ENCODE results near the gene TJP3.

TJP3 gene

GRCh38 chr19:3690551-3691371 lies 17.4 kb upstream of the TJP3 start:
- DNase-seq: no peak

GRCh38 chr19:3691372-3691716 lies 16.8 kb upstream of the TJP3 start:
- no peak for DNase-seq

GRCh38 chr19:3691726-3692125 lies 16.5 kb upstream of the TJP3 start:
- DNase-seq: no peak

- no peak for DNase-seq
These were observed 15.8 kb upstream of the TJP3 start for GRCh38 chr19:3692141-3693024.

- DNase-seq: no peak
These were observed 14.9 kb upstream of the TJP3 start for GRCh38 chr19:3693025-3693925.

GRCh38 chr19:3694361-3695123 lies 13.6 kb upstream of the TJP3 start:
- DNase-seq: no peak

GRCh38 chr19:3695124-3695733 lies 13.0 kb upstream of the TJP3 start:
- no peak for DNase-seq

GRCh38 chr19:3695986-3696659 lies 12.1 kb upstream of the TJP3 start:
- DNase-seq: no peak

GRCh38 chr19:3696660-3696995 lies 11.6 kb upstream of the TJP3 start:
- no peak for DNase-seq

- DNase-seq: no peak
These were observed 11.1 kb upstream of the TJP3 start for GRCh38 chr19:3697094-3697493.

GRCh38 chr19:3697671-3698385 lies 10.4 kb upstream of the TJP3 start:
- no peak for DNase-seq

GRCh38 chr19:3698386-3698950 lies 9.7 kb upstream of the TJP3 start:
- no peak for DNase-seq

GRCh38 chr19:3698974-3699740 lies 9.0 kb upstream of the TJP3 start:
- peak in 43 of 56 donors; percentile 7 to 84 (median 35) for DNase-seq

- peak in 1 of 56 donors; percentile 27 for DNase-seq
These were observed 8.4 kb upstream of the TJP3 start for GRCh38 chr19:3699741-3700241.

- peak in 55 of 56 donors; percentile 38 to 94 (median 76) for DNase-seq
These were observed 7.7 kb upstream of the TJP3 start, which contains the start of gene PIP5K1C for GRCh38 chr19:3700242-3701032. Gene PIP5K1C, minus strand, starts transcription at chr19:3700468. Its CDS starts 78 bp downstream, at chr19:3700390.

GRCh38 chr19:3701200-3701599 lies 7.0 kb upstream of the TJP3 start:
- no peak for DNase-seq

- no peak for DNase-seq
These were observed 347 bp upstream of the TJP3 start for GRCh38 chr19:3707868-3708206.
